Measurements from ENCODE around the gene VWCE. TPM values are rescaled to one million over a fixed set of nuclear protein-coding genes. Genes with fewer than 3 reads are reported as not detected.

The VWCE gene
- total RNA-seq, 1 donor from 2014 or later, result 5.1 TPM

DNA sequence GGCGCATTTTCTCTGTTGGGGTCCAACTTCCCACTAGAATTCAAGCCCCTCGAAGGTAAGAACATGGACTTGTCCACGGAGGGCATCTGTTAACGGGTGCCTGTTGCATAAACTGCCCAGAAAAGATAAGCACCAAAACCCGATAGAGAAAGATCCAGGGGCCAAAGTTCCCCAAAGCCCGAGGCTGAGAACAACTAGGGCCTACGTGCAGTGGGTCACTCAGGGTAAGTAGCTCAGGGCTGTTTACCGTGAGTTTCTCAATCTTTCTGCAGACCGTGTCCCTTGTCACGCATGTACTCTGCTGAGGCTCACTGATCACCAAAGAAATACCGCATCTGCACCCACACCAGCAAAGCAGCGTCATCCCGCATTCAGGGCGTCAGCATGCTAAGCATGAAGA, 29.8 kb downstream of the VWCE start:
- Histone ChIP-seq H4K20me1 (ENCODE audit: low read depth) (no peaks in the 10 kb centered on the region), H3K9me3 (ENCODE audit: low read depth) (no peaks in the 10 kb centered on the region), H3K36me3 (no peaks in the 10 kb centered on the region), H2AFZ (replicated peaks) (no peak overlapping the region), H3F3A (ENCODE audit: low read depth) (no peaks in the 10 kb centered on the region), H3K4me2 (no peak overlapping the region), H3K4me3 (no peak overlapping the region), H3K27ac (no peak overlapping the region), H3K79me2 (ENCODE audit: low read depth) (no peaks in the 10 kb centered on the region), H3K9ac (no peak overlapping the region), H3K27me3 (no peaks in the 10 kb centered on the region), H3K4me1 (no peaks in the 10 kb centered on the region)
- Mint-ChIP-seq H3K9me3 (no peaks in the 10 kb centered on the region), H3K27ac (no peak overlapping the region), H3K4me3 (no peak overlapping the region), H3K36me3 (no peaks in the 10 kb centered on the region), H3K4me1 (no peaks in the 10 kb centered on the region), H3K27me3 (ENCODE audit: insufficient read depth, low read depth) (no peaks in the 10 kb centered on the region)
- DNase-seq (ENCODE audit: low spot score), result no peak
- no peak for TF ChIP-seq EZH2phosphoT487 (IDR thresholded peaks at IDR 0.05)
- TF ChIP-seq CTCF (IDR thresholded peaks at IDR 0.05), result no peak

DNA sequence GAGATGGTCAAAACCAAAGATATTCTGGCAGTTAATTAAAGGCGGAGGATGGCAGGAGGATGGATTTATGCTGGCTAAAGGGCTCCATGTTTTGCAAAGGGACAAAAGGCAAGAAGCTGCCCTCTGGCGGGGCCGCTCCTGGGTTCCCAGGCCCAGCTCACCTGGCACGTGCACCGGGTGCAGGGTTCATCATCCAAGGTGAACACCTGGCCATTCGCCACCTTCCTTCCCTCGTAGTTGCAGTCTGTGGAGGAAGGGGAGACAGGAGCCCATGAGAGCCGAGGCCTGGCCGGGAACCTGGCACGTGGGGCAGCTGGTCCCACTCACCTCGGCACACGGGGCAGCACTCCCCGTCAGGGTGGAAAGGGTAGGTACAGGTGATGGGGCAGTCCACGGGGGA, 30.3 kb downstream of the VWCE start:
- Histone ChIP-seq H3K79me2 (ENCODE audit: low read depth) (no peaks in the 10 kb centered on the region), H3K9ac (no peak overlapping the region), H3K36me3 (no peaks in the 10 kb centered on the region), H3K4me3 (no peak overlapping the region), H2AFZ (replicated peaks) (no peak overlapping the region), H3F3A (ENCODE audit: low read depth) (no peaks in the 10 kb centered on the region), H4K20me1 (ENCODE audit: low read depth) (no peaks in the 10 kb centered on the region), H3K4me1 (no peaks in the 10 kb centered on the region), H3K27ac (no peak overlapping the region), H3K4me2 (no peak overlapping the region), H3K9me3 (ENCODE audit: low read depth) (no peaks in the 10 kb centered on the region), H3K27me3 (no peaks in the 10 kb centered on the region)
- H3K27me3 Mint-ChIP-seq (ENCODE audit: insufficient read depth, low read depth), result no peaks in the 10 kb centered on the region
- no peaks in the 10 kb centered on the region for H3K36me3 Mint-ChIP-seq
- H3K9me3 Mint-ChIP-seq, result no peaks in the 10 kb centered on the region
- TF ChIP-seq EZH2phosphoT487 (IDR thresholded peaks at IDR 0.05) (no peak), CTCF (IDR thresholded peaks at IDR 0.05) (no peak), EZH2 (IDR thresholded peaks at IDR 0.05) (no peak)
- no peak overlapping the region for H3K27ac Mint-ChIP-seq
- no peak for DNase-seq (ENCODE audit: low spot score)
- no peak overlapping the region for H3K4me3 Mint-ChIP-seq
- H3K4me1 Mint-ChIP-seq, result no peaks in the 10 kb centered on the region

GRCh38 chr11:61264371-61264770, 30.7 kb downstream of the VWCE start:
- no peaks in the 10 kb centered on the region for H3K79me2 ChIP-seq (ENCODE audit: low read depth)
- no peak overlapping the region for H3K27ac ChIP-seq
- Mint-ChIP-seq H3K27me3 (ENCODE audit: insufficient read depth, low read depth) (no peaks in the 10 kb centered on the region), H3K27ac (no peak overlapping the region), H3K4me1 (no peaks in the 10 kb centered on the region), H3K36me3 (no peaks in the 10 kb centered on the region), H3K4me3 (no peak overlapping the region), H3K9me3 (no peaks in the 10 kb centered on the region)
- no peaks in the 10 kb centered on the region for H3F3A ChIP-seq (ENCODE audit: low read depth)
- H3K4me1 ChIP-seq, result no peaks in the 10 kb centered on the region
- no peaks in the 10 kb centered on the region for H3K9me3 ChIP-seq (ENCODE audit: low read depth)
- no peak overlapping the region for H3K9ac ChIP-seq
- no peak overlapping the region for H3K4me3 ChIP-seq
- no peak for TF ChIP-seq CTCF (IDR thresholded peaks at IDR 0.05)
- no peak overlapping the region for H3K4me2 ChIP-seq
- H2AFZ ChIP-seq (replicated peaks), result no peak overlapping the region
- no peak for DNase-seq (ENCODE audit: low spot score)
- no peaks in the 10 kb centered on the region for H3K36me3 ChIP-seq
- H4K20me1 ChIP-seq (ENCODE audit: low read depth), result no peaks in the 10 kb centered on the region
- H3K27me3 ChIP-seq, result no peaks in the 10 kb centered on the region

- H3K36me3 ChIP-seq, result no peaks in the 10 kb centered on the region
- H3K9me3 ChIP-seq (ENCODE audit: low read depth), result no peaks in the 10 kb centered on the region
- Mint-ChIP-seq H3K9me3 (no peaks in the 10 kb centered on the region), H3K27ac (no peak overlapping the region), H3K4me3 (no peak overlapping the region), H3K27me3 (ENCODE audit: insufficient read depth, low read depth) (peaks cover 2% of the 10 kb centered on the region), H3K36me3 (no peaks in the 10 kb centered on the region), H3K4me1 (no peaks in the 10 kb centered on the region)
- no peak overlapping the region for H3K4me2 ChIP-seq
- no peak for DNase-seq (ENCODE audit: low spot score)
- H3K4me1 ChIP-seq, result no peaks in the 10 kb centered on the region
- H3K27me3 ChIP-seq, result no peaks in the 10 kb centered on the region
- no peak for TF ChIP-seq EZH2phosphoT487 (IDR thresholded peaks at IDR 0.05)
- no peak for TF ChIP-seq EZH2 (IDR thresholded peaks at IDR 0.05)
- TF ChIP-seq CTCF (IDR thresholded peaks at IDR 0.05), result no peak
- H4K20me1 ChIP-seq (ENCODE audit: low read depth), result no peaks in the 10 kb centered on the region
- H3K4me3 ChIP-seq, result no peak overlapping the region
- H3K9ac ChIP-seq, result no peak overlapping the region
- no peak overlapping the region for H2AFZ ChIP-seq (replicated peaks)
- H3K27ac ChIP-seq, result no peak overlapping the region
- H3K79me2 ChIP-seq (ENCODE audit: low read depth), result no peaks in the 10 kb centered on the region
- no peaks in the 10 kb centered on the region for H3F3A ChIP-seq (ENCODE audit: low read depth)
Observed at GRCh38 chr11:61259363-61259762, 35.8 kb downstream of the VWCE start.
